IPS DF 6.9 (cell line): ENCODE results near the gene CRIP3.

Experiments
- DNase-seq: peaks from one replicate; pipeline ENCODE4 v3.0.0-alpha.2; 2013; ENCODE audit warnings: low read depth, low spot score
- H3K27ac ChIP-seq: one replicate; pipeline ENCODE4 v1.5.1; 2013; ENCODE audit warnings: low read length, control low read depth
- H3K27me3 ChIP-seq: 2 replicates; pipeline ENCODE4 v1.6.1; 2013; ENCODE audit warnings: mild to moderate bottlenecking, low read length; ENCODE audit not compliant: control insufficient read depth, insufficient read depth
- H3K36me3 ChIP-seq: 2 replicates; pipeline ENCODE4 v1.6.1; 2013; ENCODE audit warnings: low read length; ENCODE audit not compliant: control insufficient read depth, insufficient read depth
- H3K4me1 ChIP-seq: 2 replicates; pipeline ENCODE4 v1.6.1; 2013; ENCODE audit warnings: low read length; ENCODE audit not compliant: control insufficient read depth, insufficient read depth
- H3K4me3 ChIP-seq: 2 replicates; pipeline ENCODE4 v1.5.1; 2013; ENCODE audit warnings: mild to moderate bottlenecking, low read length
- H3K9me3 ChIP-seq: 2 replicates; pipeline ENCODE4 v1.6.1; 2013; ENCODE audit warnings: low read length, inconsistent platforms; ENCODE audit not compliant: control insufficient read depth, insufficient read depth
- WGBS: extraction: QIAGEN DNeasy Blood & Tissue Kit; methylation state at CpG from one replicate; pipeline ENCODE4 v1.1.7; 2013; ENCODE audit warnings: mixed read lengths, missing lambda C conversion rate; ENCODE audit not compliant: insufficient read length, insufficient coverage; 5-methylcytosine and 5-hydroxymethylcytosine counted together

Gene CRIP3

DNA sequence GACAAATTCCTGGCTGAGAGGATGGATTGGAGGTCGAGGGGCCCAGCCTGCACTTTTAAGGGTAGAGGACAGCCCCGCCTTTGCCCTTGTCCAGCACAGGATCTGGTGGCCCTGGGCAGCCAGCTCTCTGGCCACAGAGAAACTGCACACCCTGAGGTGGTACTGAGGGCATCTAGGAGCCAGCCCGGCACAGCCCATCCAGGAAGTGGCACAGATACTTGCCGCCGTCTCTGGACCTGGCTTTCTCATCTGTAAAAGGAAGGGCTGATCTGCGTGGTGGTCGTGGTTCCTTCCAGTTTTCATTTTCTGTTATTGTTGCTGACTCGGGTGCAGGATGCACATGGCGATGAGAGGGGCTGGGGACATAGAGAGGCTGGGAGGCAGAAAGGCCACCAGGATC is 26.6 kb downstream of the CRIP3 start:
- no peaks in the 10 kb centered on the region for H3K36me3 ChIP-seq
- H3K4me3 ChIP-seq: no peak overlapping the region
- H3K27me3 ChIP-seq: no peaks in the 10 kb centered on the region; the same call in 1 of the 2 replicates
- no CpG with 5 or more reads among the region's 9 CpGs for WGBS
- no peak for DNase-seq
- H3K27ac ChIP-seq: no peak overlapping the region
- no peaks in the 10 kb centered on the region for H3K9me3 ChIP-seq
- H3K4me1 ChIP-seq: peaks cover 5% of the 10 kb centered on the region; the same call in 1 of the 2 replicates

DNA sequence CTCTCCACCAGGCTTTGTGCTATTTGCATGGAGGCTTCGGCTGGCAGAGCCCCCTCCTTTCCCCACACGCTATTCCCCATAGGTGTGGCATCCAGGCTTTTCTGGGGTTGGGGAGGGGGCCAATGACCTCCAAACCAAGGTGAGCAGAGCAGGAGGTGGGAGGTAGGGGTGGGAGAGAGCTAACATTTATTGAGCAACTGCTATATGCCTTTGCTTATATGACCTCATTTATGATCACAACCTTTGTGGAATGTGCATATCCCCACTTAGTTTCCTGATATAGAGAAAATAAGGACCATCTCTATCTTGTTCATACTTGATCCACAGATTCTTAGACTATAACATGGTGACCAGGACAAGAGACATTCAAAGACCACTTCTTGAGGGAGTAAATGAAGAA is 28.4 kb downstream of the CRIP3 start:
- H3K27ac ChIP-seq: no peak overlapping the region
- no CpG with 5 or more reads among the region's 2 CpGs for WGBS
- H3K9me3 ChIP-seq: no peaks in the 10 kb centered on the region
- DNase-seq: no peak
- peaks cover 7% of the 10 kb centered on the region for H3K4me1 ChIP-seq
- H3K27me3 ChIP-seq: peaks cover 2% of the 10 kb centered on the region; the same call in 1 of the 2 replicates
- no peak overlapping the region for H3K4me3 ChIP-seq
- H3K36me3 ChIP-seq: no peaks in the 10 kb centered on the region

DNA sequence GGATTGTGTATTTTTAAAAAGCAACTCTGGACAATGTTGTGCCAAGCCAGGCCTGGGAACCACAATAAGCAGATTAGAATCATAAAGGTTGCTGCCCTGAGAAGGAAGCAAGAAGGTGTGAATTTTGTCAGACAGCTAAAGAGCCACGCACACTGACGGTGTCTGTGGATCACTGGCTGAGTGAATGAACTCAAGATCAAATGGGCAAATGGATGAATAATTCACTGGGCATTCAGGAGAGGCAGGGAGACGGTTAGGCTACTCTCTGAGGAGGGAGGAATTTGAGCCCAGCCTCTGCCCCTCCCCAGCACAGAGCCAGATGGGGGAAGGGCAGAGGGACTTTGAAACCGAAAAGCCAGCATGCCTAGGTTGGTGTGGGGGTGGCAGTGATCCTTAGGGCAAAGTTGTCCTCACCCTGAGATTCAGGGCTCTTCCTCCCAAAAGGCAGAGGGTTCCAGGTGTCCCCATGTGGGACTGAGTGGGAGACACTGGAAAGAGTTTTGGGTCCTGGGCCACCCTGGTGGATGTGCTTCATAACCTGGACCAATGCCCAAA is 30.0 kb downstream of the CRIP3 start:
- DNase-seq: no peak
- Histone ChIP-seq H3K4me1 (peaks cover 4% of the 10 kb centered on the region), H3K27me3 (peaks cover 9% of the 10 kb centered on the region; the same call in 1 of the 2 replicates), H3K9me3 (no peaks in the 10 kb centered on the region), H3K27ac (no peak overlapping the region), H3K4me3 (no peak overlapping the region), H3K36me3 (no peaks in the 10 kb centered on the region)
- WGBS: no CpG with 5 or more reads among the region's 4 CpGs

DNA sequence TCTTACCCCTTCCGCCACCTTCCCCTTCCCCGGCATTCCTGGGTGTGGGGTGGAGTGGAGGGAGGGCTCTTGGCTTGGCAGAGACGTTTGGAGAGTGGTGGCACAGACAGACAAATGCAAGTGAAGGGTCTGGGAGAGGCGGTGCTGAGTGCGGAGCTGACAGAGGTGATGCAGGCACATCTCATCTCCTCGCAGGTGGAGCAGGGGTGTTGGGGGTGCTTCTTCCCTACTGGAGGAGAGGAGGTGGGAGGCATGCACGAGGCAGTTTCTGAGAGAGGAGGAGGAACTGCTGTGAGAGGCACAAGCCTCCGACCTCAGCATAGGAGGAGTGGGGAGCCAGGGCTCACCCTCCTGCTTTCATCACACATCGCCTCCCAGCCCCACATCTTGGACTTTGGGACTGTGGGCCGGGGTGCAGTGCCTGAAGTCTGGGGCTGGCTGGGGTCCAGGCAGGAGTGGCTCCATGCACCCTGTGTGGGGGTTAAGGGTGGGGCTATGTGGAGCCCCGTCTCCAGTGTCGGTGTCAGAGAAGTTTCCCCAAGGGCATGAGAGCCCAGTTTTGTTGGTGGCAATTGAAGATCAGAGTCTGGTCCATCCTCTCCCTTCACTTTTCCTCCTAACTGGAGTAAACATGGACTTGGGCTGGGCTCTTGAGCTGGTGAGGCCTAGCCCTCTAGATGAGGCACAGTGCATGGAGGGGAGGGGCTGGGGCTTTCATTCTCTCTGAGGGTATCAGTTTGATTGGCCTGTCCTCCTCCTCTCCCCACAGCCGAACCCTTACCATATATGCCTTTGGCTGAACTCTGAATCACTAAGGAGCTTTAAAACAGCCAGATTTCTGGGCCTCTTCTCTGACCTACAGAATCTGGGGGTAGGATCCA is 30.7 kb downstream of the CRIP3 start:
- H3K4me1 ChIP-seq: peaks cover 4% of the 10 kb centered on the region
- no peak for DNase-seq
- no peak overlapping the region for H3K4me3 ChIP-seq
- H3K27me3 ChIP-seq: peaks cover 9% of the 10 kb centered on the region; the same call in 1 of the 2 replicates
- H3K27ac ChIP-seq: no peak overlapping the region
- no peaks in the 10 kb centered on the region for H3K36me3 ChIP-seq
- H3K9me3 ChIP-seq: no peaks in the 10 kb centered on the region
- no CpG with 5 or more reads among the region's 13 CpGs for WGBS

DNA sequence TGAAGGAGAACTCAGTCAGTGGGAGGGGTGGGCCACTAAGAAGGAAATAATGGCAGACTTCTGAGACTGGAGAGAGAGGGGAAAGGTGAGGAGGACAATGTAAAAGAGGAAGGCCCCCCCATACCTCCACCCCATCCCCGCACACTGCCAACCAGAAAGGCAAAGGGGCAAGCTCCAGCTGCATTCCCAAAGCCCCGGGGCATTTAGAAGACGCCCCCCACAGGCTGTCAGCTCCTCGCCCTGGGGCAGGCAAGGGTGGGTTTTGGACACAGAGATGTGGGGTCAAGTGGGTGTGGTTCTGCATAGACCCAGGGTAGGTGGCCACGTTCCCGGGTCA is 31.4 kb downstream of the CRIP3 start:
- WGBS: no CpG with 5 or more reads among the region's 6 CpGs
- Histone ChIP-seq H3K4me3 (no peak overlapping the region), H3K27ac (no peak overlapping the region), H3K4me1 (peaks cover 4% of the 10 kb centered on the region), H3K36me3 (no peaks in the 10 kb centered on the region), H3K9me3 (no peaks in the 10 kb centered on the region), H3K27me3 (peaks cover 9% of the 10 kb centered on the region; the same call in 1 of the 2 replicates)
- no peak for DNase-seq

DNA sequence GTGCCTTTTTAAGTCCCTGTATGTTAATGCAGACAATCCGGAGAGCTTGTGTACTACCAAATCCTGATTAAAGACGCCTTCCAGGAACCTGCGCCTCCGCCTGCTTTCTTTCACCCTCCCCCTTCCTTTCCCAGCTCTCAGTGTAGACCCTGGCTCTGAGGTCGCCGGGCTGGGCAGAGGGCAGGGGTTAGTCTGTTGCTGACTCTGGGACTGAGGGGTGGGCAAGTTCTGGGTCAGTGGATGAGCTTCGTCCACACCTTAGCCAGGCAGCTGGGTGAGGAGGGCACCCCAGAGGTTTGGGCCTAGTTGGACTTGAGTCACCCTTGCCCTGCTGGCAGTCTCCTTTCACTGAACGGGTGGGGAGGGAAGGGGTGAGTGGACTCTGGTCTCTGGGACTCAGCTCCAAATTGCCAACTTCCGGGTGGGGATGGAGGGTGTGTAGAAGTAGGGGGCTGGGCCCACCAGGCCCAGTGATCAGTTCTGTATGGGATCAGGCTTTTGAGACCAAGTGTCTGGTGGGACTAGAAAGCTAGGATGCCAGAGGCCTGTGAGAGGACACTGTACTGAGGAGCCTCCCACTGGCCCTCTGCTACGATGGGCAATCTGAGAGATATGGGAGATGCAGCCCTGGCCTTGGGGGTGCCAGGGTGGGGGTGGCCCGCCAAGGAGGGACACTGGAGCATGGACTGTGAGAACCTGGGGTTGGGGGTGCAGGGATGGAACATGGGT is 31.9 kb downstream of the CRIP3 start:
- no peak for DNase-seq
- peaks cover 9% of the 10 kb centered on the region; the same call in 1 of the 2 replicates for H3K27me3 ChIP-seq
- no CpG with 5 or more reads among the region's 11 CpGs for WGBS

DNA sequence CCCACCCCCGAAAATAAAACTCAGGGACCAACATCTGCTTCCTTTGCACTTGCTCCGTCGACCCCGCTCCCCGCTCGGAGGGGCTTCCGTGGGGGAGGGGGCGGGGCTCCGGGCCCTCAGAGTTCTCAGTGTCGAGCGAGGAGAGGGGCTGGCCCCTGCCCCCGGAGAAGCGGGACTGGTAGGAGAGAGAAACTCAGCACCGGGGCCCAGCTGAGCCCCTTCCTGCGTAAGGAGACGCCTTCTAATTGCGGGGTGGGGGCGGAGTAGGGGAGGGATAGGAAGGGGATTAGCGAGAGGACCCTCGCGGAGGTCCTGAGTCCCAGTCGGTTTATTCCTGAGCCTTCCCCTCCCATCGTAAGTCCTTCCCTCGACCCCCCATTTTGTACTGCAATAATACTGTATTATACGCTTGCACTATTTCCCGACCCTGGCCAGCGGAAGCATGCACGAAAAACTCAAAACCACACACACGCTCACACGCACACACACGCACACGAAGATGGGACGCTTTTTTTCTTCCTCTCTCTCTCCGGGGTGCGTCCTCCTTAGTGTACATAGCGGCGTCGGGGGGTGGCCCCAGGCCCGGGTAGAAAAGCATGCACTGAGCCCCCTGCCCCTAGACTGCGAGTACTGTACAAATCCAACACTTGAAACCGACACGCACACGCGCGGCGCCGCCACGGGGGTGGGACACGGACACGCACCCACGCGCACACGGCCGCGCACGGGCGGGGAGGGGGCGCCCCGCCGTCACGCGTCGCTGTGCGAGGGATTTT is 32.6 kb downstream of the CRIP3 start:
- Histone ChIP-seq H3K36me3 (no peaks in the 10 kb centered on the region), H3K4me3 (peak overlapping the region; percentile 39; the same call in 1 of the 2 replicates), H3K4me1 (peaks cover 4% of the 10 kb centered on the region), H3K27ac (no peak overlapping the region), H3K9me3 (no peaks in the 10 kb centered on the region), H3K27me3 (peaks cover 9% of the 10 kb centered on the region; the same call in 1 of the 2 replicates)
- WGBS: no CpG with 5 or more reads among the region's 64 CpGs
- DNase-seq: no peak

More for the DNA sequence above, 31.9 kb downstream of the CRIP3 start:
- Histone ChIP-seq H3K9me3 (no peaks in the 10 kb centered on the region), H3K4me1 (peaks cover 4% of the 10 kb centered on the region), H3K4me3 (peak overlapping the region; percentile 39; the same call in 1 of the 2 replicates), H3K36me3 (no peaks in the 10 kb centered on the region), H3K27ac (no peak overlapping the region)

DNA sequence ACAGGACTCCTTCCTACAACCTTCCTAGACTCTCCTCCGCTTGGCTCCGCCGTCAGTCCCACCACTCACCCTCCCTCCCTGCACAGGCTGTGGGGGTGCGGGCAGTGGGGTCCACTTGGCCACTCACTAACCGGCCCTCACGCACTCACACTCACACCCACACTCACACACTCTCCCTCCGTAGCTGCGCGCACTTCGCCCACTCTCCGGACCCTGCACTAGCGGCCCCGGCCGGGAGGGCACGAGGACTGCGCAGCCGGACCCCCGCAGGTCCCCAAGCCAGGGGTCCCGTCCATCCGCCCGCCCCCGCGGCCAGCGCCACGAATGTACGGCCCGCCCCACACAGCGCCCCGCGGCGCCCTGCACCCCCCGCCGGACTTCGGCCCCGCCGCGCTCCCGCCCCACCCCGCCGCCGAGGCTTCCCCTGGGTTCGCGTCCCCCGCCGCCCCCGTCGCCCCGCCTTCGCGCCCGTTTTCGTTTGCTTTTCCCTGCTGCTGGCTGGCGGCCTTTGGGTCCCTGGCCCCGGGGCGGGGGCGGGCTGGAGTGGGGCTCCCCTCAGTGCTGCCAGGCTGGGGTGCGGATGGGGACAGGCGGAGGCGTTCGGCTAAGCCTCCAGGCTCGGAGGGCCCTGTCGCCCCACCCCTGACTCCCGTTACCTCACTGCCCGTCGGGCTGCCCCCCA is 33.6 kb downstream of the CRIP3 start:
- DNase-seq: no peak
- H3K36me3 ChIP-seq: no peaks in the 10 kb centered on the region
- peak overlapping the region; percentile 39; the same call in 1 of the 2 replicates for H3K4me3 ChIP-seq
- no peak overlapping the region for H3K27ac ChIP-seq
- no CpG with 5 or more reads among the region's 65 CpGs for WGBS
- no peaks in the 10 kb centered on the region for H3K9me3 ChIP-seq
- peaks cover 4% of the 10 kb centered on the region for H3K4me1 ChIP-seq
- H3K27me3 ChIP-seq: peaks cover 9% of the 10 kb centered on the region; the same call in 1 of the 2 replicates

DNA sequence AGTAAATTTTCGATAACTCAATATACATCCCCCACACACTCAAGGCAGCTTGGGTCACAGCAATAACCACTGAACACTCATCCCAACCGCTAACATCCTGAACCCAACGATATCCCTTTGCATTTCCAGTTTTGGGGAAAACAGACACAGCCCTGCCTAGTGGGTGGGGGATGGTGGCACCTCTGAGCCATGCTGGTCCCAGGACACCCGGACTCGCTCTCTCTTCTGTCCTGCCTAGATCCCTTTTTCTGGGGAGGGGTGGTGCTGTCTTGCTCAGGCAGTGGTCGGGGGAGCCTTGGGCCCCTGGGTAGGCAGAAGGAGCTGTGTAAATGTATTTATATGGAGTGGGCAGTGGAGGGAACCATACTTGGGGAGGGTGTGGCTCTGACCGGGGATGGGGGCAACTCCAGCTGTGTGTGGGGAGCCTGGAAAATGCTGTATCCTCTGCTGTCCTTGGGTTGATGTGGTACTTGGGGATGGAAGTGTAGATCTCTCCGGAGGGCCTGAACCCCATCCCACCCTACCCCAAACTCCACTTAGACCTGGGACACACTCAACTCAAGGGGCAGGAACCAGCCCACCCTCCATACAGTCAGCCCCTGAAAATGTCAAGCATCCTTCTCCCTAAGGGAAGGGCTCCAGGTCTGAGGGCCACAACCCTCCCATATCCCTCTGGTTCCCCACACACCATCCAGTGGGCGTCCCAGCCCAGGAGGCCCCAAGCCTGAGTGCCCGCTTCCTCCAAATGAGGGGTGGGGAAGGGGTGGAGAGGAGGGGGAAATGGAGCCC is 34.3 kb downstream of the CRIP3 start:
- no peak for DNase-seq
- peak overlapping the region; percentile 39; the same call in 1 of the 2 replicates for H3K4me3 ChIP-seq
- H3K27ac ChIP-seq: no peak overlapping the region
- H3K9me3 ChIP-seq: no peaks in the 10 kb centered on the region
- peaks cover 5% of the 10 kb centered on the region for H3K4me1 ChIP-seq
- WGBS: no CpG with 5 or more reads among the region's 10 CpGs
- peaks cover 9% of the 10 kb centered on the region; the same call in 1 of the 2 replicates for H3K27me3 ChIP-seq
- H3K36me3 ChIP-seq: no peaks in the 10 kb centered on the region
